Measurements from ENCODE around the gene EDNRA. TPM values are rescaled to one million over a fixed set of nuclear protein-coding genes. Genes with fewer than 3 reads are reported as not detected.

EDNRA gene
- total RNA-seq, 1 experiment from 2014 or later = 0.16 TPM

- no peak for DNase-seq
- H3K27me3 ChIP-seq = no peaks in the 10 kb centered on the region
- H3K9me3 ChIP-seq = no peaks in the 10 kb centered on the region
- H3K4me3 ChIP-seq = no peak overlapping the region
- no peaks in the 10 kb centered on the region for H3K36me3 ChIP-seq
These were observed 44.8 kb downstream of the EDNRA start for GRCh38 chr4:147525494-147526271.

GRCh38 chr4:147526272-147526654 is 45.4 kb downstream of the EDNRA start:
- Histone ChIP-seq H3K27me3 (no peaks in the 10 kb centered on the region), H3K9me3 (no peaks in the 10 kb centered on the region), H3K4me3 (no peak overlapping the region), H3K36me3 (no peaks in the 10 kb centered on the region)
- DNase-seq = no peak

GRCh38 chr4:147528054-147528453 is 47.2 kb downstream of the EDNRA start:
- no peak overlapping the region for H3K4me3 ChIP-seq
- no peaks in the 10 kb centered on the region for H3K27me3 ChIP-seq
- H3K9me3 ChIP-seq = no peaks in the 10 kb centered on the region
- no peaks in the 10 kb centered on the region for H3K36me3 ChIP-seq
- DNase-seq = no peak

- Histone ChIP-seq H3K27me3 (no peaks in the 10 kb centered on the region), H3K36me3 (no peaks in the 10 kb centered on the region), H3K4me3 (no peak overlapping the region), H3K9me3 (no peaks in the 10 kb centered on the region)
- DNase-seq = no peak
These were observed 49.2 kb downstream of the EDNRA start for GRCh38 chr4:147530134-147530533.

- DNase-seq = no peak
- Histone ChIP-seq H3K9me3 (no peaks in the 10 kb centered on the region), H3K36me3 (no peaks in the 10 kb centered on the region), H3K27me3 (no peaks in the 10 kb centered on the region), H3K4me3 (no peak overlapping the region)
These were observed 49.8 kb downstream of the EDNRA start for GRCh38 chr4:147530723-147531122.

- no peaks in the 10 kb centered on the region for H3K9me3 ChIP-seq
- no peaks in the 10 kb centered on the region for H3K36me3 ChIP-seq
- H3K27me3 ChIP-seq = no peaks in the 10 kb centered on the region
- no peak overlapping the region for H3K4me3 ChIP-seq
- DNase-seq = no peak
These were observed 52.0 kb downstream of the EDNRA start for GRCh38 chr4:147532896-147533295.

GRCh38 chr4:147533331-147533730 is 52.4 kb downstream of the EDNRA start:
- Histone ChIP-seq H3K4me3 (no peak overlapping the region), H3K27me3 (no peaks in the 10 kb centered on the region), H3K9me3 (no peaks in the 10 kb centered on the region), H3K36me3 (no peaks in the 10 kb centered on the region)
- no peak for DNase-seq

- Histone ChIP-seq H3K27me3 (no peaks in the 10 kb centered on the region), H3K36me3 (no peaks in the 10 kb centered on the region), H3K4me3 (no peak overlapping the region), H3K9me3 (no peaks in the 10 kb centered on the region)
- DNase-seq = no peak
These were observed 54.2 kb downstream of the EDNRA start for GRCh38 chr4:147535124-147535523.

GRCh38 chr4:147538711-147539110 is 57.8 kb downstream of the EDNRA start:
- Histone ChIP-seq H3K27me3 (no peaks in the 10 kb centered on the region), H3K9me3 (no peaks in the 10 kb centered on the region), H3K4me3 (no peak overlapping the region), H3K36me3 (no peaks in the 10 kb centered on the region)
- DNase-seq = no peak

GRCh38 chr4:147539959-147540358 is 59.1 kb downstream of the EDNRA start:
- DNase-seq = no peak
- H3K36me3 ChIP-seq = no peaks in the 10 kb centered on the region
- H3K4me3 ChIP-seq = no peak overlapping the region
- no peaks in the 10 kb centered on the region for H3K9me3 ChIP-seq
- no peaks in the 10 kb centered on the region for H3K27me3 ChIP-seq

GRCh38 chr4:147542229-147542990 is 61.5 kb downstream of the EDNRA start:
- Histone ChIP-seq H3K9me3 (no peaks in the 10 kb centered on the region), H3K36me3 (no peaks in the 10 kb centered on the region), H3K4me3 (no peak overlapping the region), H3K27me3 (no peaks in the 10 kb centered on the region)
- no peak for DNase-seq

- Histone ChIP-seq H3K36me3 (no peaks in the 10 kb centered on the region), H3K9me3 (no peaks in the 10 kb centered on the region), H3K4me3 (no peak overlapping the region), H3K27me3 (no peaks in the 10 kb centered on the region)
- no peak for DNase-seq
These were observed 62.1 kb downstream of the EDNRA start for GRCh38 chr4:147543034-147543433.

GRCh38 chr4:147546349-147546748 is 65.5 kb downstream of the EDNRA start:
- peak; percentile 51 for DNase-seq
- Histone ChIP-seq H3K36me3 (no peaks in the 10 kb centered on the region), H3K27me3 (no peaks in the 10 kb centered on the region), H3K9me3 (no peaks in the 10 kb centered on the region), H3K4me3 (no peak overlapping the region)

GRCh38 chr4:147547314-147548056 is 66.6 kb downstream of the EDNRA start:
- no peaks in the 10 kb centered on the region for H3K27me3 ChIP-seq
- DNase-seq = no peak
- no peaks in the 10 kb centered on the region for H3K36me3 ChIP-seq
- H3K4me3 ChIP-seq = no peak overlapping the region
- no peaks in the 10 kb centered on the region for H3K9me3 ChIP-seq

GRCh38 chr4:147548256-147548655 is 67.4 kb downstream of the EDNRA start:
- DNase-seq = no peak
- no peaks in the 10 kb centered on the region for H3K36me3 ChIP-seq

GRCh38 chr4:147550626-147551246 is 69.8 kb downstream of the EDNRA start:
- Histone ChIP-seq H3K27me3 (no peaks in the 10 kb centered on the region), H3K9me3 (no peaks in the 10 kb centered on the region), H3K36me3 (no peaks in the 10 kb centered on the region), H3K4me3 (no peak overlapping the region)
- no peak for DNase-seq

More at GRCh38 chr4:147548256-147548655, 67.4 kb downstream of the EDNRA start:
- H3K9me3 ChIP-seq = no peaks in the 10 kb centered on the region
- no peaks in the 10 kb centered on the region for H3K27me3 ChIP-seq
- no peak overlapping the region for H3K4me3 ChIP-seq

- H3K36me3 ChIP-seq = no peaks in the 10 kb centered on the region
- H3K4me3 ChIP-seq = no peak overlapping the region
- H3K9me3 ChIP-seq = no peaks in the 10 kb centered on the region
- no peaks in the 10 kb centered on the region for H3K27me3 ChIP-seq
- DNase-seq = no peak
These were observed 79.7 kb downstream of the EDNRA start for GRCh38 chr4:147560625-147561024.
